ENCODE measurements around the gene ROGDI.

DNA sequence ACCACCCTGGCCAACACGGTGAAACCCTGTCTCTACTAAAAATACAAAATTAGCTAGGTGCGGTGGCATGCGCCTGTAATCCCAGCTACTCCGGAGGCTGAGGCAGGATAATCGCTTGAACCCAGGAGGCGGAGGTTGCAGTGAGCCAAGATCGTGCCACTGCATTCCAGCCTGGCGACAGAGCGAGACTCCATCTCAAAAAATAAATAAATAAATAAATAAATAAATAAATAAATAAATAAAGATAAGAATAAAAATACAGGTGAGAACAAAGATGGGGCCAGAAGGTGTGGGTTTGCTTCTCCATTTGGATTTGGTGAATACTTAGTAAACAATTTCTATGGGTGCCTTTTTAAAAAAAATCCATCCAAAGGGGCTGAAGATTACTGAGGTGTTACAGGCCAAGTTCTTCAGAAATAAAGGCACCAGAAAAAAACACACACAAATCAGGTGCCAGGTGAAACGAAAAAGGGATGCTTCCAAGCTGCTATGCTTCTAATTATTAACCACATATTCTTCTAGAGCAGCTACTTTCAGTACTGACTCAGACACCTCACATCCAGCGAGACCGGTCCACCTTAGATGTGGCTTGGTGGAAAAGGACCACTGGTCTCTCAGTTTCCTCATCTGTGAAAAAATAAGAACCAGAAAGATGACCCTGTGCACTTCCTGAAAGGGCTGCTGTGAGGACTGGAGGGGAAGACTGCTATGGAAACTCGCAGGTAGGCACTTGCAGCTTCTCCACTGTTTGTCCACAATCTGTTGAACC is 35.5 kb upstream of the ROGDI start:
- no peak for TF ChIP-seq POLR2A (IDR thresholded peaks at IDR 0.05)
- TF ChIP-seq, protein P1, sequence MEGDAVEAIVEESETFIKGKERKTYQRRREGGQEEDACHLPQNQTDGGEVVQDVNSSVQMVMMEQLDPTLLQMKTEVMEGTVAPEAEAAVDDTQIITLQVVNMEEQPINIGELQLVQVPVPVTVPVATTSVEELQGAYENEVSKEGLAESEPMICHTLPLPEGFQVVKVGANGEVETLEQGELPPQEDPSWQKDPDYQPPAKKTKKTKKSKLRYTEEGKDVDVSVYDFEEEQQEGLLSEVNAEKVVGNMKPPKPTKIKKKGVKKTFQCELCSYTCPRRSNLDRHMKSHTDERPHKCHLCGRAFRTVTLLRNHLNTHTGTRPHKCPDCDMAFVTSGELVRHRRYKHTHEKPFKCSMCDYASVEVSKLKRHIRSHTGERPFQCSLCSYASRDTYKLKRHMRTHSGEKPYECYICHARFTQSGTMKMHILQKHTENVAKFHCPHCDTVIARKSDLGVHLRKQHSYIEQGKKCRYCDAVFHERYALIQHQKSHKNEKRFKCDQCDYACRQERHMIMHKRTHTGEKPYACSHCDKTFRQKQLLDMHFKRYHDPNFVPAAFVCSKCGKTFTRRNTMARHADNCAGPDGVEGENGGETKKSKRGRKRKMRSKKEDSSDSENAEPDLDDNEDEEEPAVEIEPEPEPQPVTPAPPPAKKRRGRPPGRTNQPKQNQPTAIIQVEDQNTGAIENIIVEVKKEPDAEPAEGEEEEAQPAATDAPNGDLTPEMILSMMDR (IDR thresholded peaks at IDR 0.05), result no peak
- TF ChIP-seq POLR2AphosphoS5 (IDR thresholded peaks at IDR 0.05), result no peak

Data from sigmoid colon (tissue), 4 donors.